HepG2 (cell line): ENCODE measurements around the gene ASPHD1. TPM values are rescaled to one million over a fixed set of nuclear protein-coding genes. Genes with fewer than 3 reads are reported as not detected.

Experiments used
- AHR ChIP-seq: IDR thresholded peaks from 2 replicates; pipeline ENCODE4 v1.6.1; 2018; ENCODE audit warnings: missing genetic modification reagents, missing compliant biosample characterization
- CAMTA2 ChIP-seq: sonication (generic); formaldehyde crosslinking; IDR thresholded peaks from 2 replicates; pipeline ENCODE4 v1.4.0; 2020; ENCODE audit warnings: mild to moderate bottlenecking, missing genetic modification reagents, borderline replicate concordance
- CHCHD3 ChIP-seq: sonication (generic); formaldehyde crosslinking; IDR thresholded peaks from 2 replicates; pipeline ENCODE4 v1.8.0; 2022; ENCODE audit warnings: mild to moderate bottlenecking, missing genetic modification reagents, moderate library complexity
- EEA1 ChIP-seq: sonication (generic); formaldehyde crosslinking; IDR thresholded peaks from 2 replicates; pipeline ENCODE4 v1.5.1; 2020; ENCODE audit warnings: mild to moderate bottlenecking, missing genetic modification reagents, borderline replicate concordance
- ELF4 ChIP-seq: sonication (generic); formaldehyde crosslinking; IDR thresholded peaks from 2 replicates; pipeline ENCODE4 v1.5.0; 2020; ENCODE audit warnings: missing genetic modification reagents, mild to moderate bottlenecking, moderate library complexity, borderline replicate concordance
- RARA ChIP-seq: IDR thresholded peaks from 2 replicates; pipeline ENCODE4 v1.6.1; 2016; ENCODE audit warnings: missing genetic modification reagents, missing compliant biosample characterization
- ZKSCAN5 ChIP-seq: sonication (generic); formaldehyde crosslinking; IDR thresholded peaks from 2 replicates; pipeline ENCODE4 v1.5.1; 2020; ENCODE audit warnings: mild to moderate bottlenecking, missing genetic modification reagents
- ZMAT3 ChIP-seq: sonication (generic); formaldehyde crosslinking; conservative IDR thresholded peaks from 2 replicates; pipeline ENCODE4 v1.7.0; 2021; ENCODE audit warnings: missing genetic modification reagents
- ZNF605 ChIP-seq: sonication (generic); formaldehyde crosslinking; IDR thresholded peaks from 2 replicates; pipeline ENCODE4 v1.8.0; 2022; ENCODE audit warnings: mild to moderate bottlenecking, missing genetic modification reagents
- polyA plus RNA-seq, 8 experiments: library from polyadenylated mRNA; depleted of rRNA in 3 of 8; stranded (reverse) in 7 of 8; unstranded in 1 of 8; fragments of >200 nt; fragmentation: Illumina TruSeq in 4 of 8; extraction: Trizol in 4 of 8; gene quantifications; 2 replicates each; pipeline versions ENCODE4 v1.2.1 to v1.2.3, GENCODE V29; 2011 to 2016; ENCODE audit warnings: low read depth in 4 of 8, missing spikeins in 1 of 8, mixed read lengths in 1 of 8; ENCODE audit not compliant: insufficient read depth in 1 of 8
- total RNA-seq, 5 experiments: library from RNA; depleted of rRNA; stranded (reverse); fragments of >200 nt; fragmentation: Illumina TruSeq; extraction: Trizol; gene quantifications; 2 replicates each; pipeline ENCODE4 v1.2.3, GENCODE V29; 2016; ENCODE audit warnings: low read depth in 1 of 5
- TF ChIP-seq, protein P1 (sequence below): sonication (generic); formaldehyde crosslinking; IDR thresholded peaks from 2 replicates; pipeline ENCODE4 v1.9.0; 2021; ENCODE audit warnings: missing genetic modification reagents, mild to moderate bottlenecking, borderline replicate concordance
- TF ChIP-seq, protein P2 (sequence below): sonication (generic); formaldehyde crosslinking; IDR thresholded peaks from 2 replicates; pipeline ENCODE4 v1.8.1; 2023; ENCODE audit warnings: mild to moderate bottlenecking, missing genetic modification reagents
- TF ChIP-seq, protein P3 (sequence below): sonication (generic); formaldehyde crosslinking; IDR thresholded peaks from 2 replicates; pipeline ENCODE4 v1.4.0; 2020; ENCODE audit warnings: missing genetic modification reagents, low read depth, mild to moderate bottlenecking, borderline replicate concordance
- TF ChIP-seq, protein P4 (sequence below): sonication (generic); formaldehyde crosslinking; IDR thresholded peaks from one replicate; pipeline ENCODE4 v1.5.1; 2020; ENCODE audit warnings: mild to moderate bottlenecking, missing genetic modification reagents; ENCODE audit errors: not compliant biosample characterization

ASPHD1 gene
- total and polyA plus RNA-seq, 2 of the 13 experiments (the other 11 are each of a cell fraction or from before 2014, with no cell fraction given): 13.1 to 19.7 TPM

DNA sequence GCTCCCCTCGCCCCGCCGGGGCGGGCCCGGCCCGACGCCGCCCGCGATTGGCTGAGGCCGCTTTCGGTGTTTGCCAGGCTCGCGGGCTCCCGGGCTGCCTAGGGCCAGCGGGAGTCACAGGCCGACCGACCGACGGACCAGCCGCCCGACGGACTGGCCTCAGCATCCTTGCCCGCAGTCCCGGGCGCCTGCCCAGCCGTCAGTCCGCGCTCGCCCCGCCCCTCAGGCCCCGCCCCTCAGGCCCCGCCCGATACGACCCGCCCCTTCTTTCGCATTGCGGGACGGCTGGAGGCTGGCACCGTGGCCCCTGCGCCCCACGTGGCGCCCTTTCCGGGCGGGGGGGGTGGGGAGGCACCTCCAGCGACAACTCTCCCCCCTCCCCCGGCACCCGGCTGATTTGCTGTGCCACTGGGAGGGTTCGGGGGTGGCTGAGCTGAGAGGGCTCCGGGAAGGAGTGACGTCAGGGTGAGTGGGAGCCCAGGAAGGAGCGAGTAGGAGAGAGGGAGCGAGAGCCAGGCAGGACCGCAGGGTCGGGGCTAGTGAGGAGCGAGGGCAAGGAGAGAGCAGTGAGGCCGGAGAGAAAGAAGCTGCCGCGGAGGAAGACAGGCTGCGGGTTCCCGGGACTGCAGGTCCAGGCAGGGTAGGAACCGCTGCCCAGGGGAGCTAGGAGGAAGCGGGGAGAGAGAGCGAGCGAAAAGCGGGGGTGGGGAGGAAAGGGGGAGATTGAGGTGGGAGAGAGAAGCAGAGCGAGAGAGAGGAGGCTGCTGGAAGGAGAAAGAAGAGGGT, at the start of gene ASPHD1 (continued):
- TF ChIP-seq, protein P1, sequence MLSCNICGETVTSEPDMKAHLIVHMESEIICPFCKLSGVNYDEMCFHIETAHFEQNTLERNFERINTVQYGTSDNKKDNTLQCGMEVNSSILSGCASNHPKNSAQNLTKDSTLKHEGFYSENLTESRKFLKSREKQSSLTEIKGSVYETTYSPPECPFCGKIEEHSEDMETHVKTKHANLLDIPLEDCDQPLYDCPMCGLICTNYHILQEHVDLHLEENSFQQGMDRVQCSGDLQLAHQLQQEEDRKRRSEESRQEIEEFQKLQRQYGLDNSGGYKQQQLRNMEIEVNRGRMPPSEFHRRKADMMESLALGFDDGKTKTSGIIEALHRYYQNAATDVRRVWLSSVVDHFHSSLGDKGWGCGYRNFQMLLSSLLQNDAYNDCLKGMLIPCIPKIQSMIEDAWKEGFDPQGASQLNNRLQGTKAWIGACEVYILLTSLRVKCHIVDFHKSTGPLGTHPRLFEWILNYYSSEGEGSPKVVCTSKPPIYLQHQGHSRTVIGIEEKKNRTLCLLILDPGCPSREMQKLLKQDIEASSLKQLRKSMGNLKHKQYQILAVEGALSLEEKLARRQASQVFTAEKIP (CRISPR knock-in tag): no peak
- TF ChIP-seq ZNF605 (CRISPR knock-in tag) (no peak), ZKSCAN5 (no peak), AHR (CRISPR knock-in tag) (no peak), EEA1 (CRISPR knock-in tag) (peak; percentile 99), CHCHD3 (CRISPR knock-in tag) (no peak; the same call in 1 of the 2 replicates), CAMTA2 (CRISPR knock-in tag) (peak; percentile 40), ELF4 (CRISPR knock-in tag) (no peak), RARA (no peak), ZMAT3 (peak; percentile 95; the same call in 1 of the 2 replicates)
- TF ChIP-seq, protein P2, sequence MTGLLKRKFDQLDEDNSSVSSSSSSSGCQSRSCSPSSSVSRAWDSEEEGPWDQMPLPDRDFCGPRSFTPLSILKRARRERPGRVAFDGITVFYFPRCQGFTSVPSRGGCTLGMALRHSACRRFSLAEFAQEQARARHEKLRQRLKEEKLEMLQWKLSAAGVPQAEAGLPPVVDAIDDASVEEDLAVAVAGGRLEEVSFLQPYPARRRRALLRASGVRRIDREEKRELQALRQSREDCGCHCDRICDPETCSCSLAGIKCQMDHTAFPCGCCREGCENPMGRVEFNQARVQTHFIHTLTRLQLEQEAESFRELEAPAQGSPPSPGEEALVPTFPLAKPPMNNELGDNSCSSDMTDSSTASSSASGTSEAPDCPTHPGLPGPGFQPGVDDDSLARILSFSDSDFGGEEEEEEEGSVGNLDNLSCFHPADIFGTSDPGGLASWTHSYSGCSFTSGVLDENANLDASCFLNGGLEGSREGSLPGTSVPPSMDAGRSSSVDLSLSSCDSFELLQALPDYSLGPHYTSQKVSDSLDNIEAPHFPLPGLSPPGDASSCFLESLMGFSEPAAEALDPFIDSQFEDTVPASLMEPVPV (CRISPR knock-in tag): peak; percentile 74
- TF ChIP-seq, protein P3, sequence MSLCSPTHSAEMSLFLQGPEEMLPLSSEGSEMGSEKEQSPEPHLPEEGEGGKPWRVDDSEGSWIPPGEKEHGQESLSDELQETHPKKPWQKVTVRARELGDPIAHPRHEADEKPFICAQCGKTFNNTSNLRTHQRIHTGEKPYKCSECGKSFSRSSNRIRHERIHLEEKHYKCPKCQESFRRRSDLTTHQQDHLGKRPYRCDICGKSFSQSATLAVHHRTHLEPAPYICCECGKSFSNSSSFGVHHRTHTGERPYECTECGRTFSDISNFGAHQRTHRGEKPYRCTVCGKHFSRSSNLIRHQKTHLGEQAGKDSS (CRISPR knock-in tag): no peak; the same call in 1 of the 2 replicates
- TF ChIP-seq, protein P4, sequence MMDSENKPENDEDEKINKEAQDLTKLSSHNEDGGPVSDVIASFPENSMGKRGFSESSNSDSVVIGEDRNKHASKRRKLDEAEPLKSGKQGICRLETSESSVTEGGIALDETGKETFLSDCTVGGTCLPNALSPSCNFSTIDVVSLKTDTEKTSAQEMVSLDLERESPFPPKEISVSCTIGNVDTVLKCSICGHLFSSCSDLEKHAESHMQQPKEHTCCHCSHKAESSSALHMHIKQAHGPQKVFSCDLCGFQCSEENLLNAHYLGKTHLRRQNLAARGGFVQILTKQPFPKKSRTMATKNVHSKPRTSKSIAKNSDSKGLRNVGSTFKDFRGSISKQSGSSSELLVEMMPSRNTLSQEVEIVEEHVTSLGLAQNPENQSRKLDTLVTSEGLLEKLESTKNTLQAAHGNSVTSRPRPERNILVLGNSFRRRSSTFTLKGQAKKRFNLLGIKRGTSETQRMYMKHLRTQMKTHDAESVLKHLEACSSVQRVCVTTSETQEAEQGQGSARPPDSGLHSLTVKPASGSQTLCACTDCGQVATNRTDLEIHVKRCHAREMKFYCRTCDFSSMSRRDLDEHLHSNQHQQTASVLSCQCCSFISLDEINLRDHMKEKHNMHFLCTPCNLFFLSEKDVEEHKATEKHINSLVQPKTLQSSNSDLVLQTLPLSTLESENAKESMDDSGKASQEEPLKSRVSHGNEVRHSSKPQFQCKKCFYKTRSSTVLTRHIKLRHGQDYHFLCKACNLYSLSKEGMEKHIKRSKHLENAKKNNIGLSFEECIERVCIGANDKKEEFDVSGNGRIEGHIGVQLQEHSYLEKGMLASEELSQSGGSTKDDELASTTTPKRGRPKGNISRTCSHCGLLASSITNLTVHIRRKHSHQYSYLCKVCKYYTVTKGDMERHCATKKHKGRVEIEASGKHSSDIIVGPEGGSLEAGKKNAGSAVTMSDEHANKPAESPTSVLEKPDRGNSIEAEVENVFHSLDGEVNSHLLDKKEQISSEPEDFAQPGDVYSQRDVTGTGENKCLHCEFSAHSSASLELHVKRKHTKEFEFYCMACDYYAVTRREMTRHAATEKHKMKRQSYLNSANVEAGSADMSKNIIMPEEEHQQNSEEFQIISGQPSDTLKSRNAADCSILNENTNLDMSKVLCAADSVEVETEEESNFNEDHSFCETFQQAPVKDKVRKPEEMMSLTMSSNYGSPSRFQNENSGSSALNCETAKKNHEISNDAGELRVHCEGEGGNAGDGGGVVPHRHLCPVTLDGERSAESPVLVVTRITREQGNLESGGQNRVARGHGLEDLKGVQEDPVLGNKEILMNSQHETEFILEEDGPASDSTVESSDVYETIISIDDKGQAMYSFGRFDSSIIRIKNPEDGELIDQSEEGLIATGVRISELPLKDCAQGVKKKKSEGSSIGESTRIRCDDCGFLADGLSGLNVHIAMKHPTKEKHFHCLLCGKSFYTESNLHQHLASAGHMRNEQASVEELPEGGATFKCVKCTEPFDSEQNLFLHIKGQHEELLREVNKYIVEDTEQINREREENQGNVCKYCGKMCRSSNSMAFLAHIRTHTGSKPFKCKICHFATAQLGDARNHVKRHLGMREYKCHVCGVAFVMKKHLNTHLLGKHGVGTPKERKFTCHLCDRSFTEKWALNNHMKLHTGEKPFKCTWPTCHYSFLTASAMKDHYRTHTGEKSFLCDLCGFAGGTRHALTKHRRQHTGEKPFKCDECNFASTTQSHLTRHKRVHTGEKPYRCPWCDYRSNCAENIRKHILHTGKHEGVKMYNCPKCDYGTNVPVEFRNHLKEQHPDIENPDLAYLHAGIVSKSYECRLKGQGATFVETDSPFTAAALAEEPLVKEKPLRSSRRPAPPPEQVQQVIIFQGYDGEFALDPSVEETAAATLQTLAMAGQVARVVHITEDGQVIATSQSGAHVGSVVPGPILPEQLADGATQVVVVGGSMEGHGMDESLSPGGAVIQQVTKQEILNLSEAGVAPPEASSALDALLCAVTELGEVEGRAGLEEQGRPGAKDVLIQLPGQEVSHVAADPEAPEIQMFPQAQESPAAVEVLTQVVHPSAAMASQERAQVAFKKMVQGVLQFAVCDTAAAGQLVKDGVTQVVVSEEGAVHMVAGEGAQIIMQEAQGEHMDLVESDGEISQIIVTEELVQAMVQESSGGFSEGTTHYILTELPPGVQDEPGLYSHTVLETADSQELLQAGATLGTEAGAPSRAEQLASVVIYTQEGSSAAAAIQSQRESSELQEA (CRISPR knock-in tag): no peak
